H1 (cell line): ENCODE data around the gene SLC39A10. TPM values are rescaled to one million over a fixed set of nuclear protein-coding genes. Genes with fewer than 3 reads are reported as not detected.

Experiments used
- ATF2 ChIP-seq: IDR thresholded peaks from 2 replicates; pipeline ENCODE4 v1.6.1; 2012; ENCODE audit warnings: low read length, inconsistent platforms
- ATF3 ChIP-seq: IDR thresholded peaks from 2 replicates; pipeline ENCODE4 v1.6.1; 2011; ENCODE audit warnings: low read depth, mild to moderate bottlenecking, low read length; ENCODE audit not compliant: insufficient read depth
- BACH1 ChIP-seq: IDR thresholded peaks from 2 replicates; pipeline ENCODE4 v1.6.1; 2012; ENCODE audit warnings: low read length, improper control_type of control experiment
- polyA plus RNA-seq, 7 experiments: library from polyadenylated mRNA; depleted of rRNA in 3 of 7; stranded (reverse) in 5 of 7; unstranded in 2 of 7; fragments of >200 nt in 5 of 7; fragments of 200-250 nt in 2 of 7; gene quantifications; 1 replicate in 5 of 7; 2 replicates in 1 of 7; 4 replicates in 1 of 7; pipeline versions ENCODE4 v1.2.1 to v1.2.3, GENCODE V29; 2011 to 2013; ENCODE audit warnings: missing spikeins in 2 of 7, mixed read lengths in 2 of 7
- total RNA-seq: library from RNA; stranded (reverse); fragmentation: NEBNext Ultra II Directional; extraction: Animal tissue kit (Norgen Biotek cat#: 25700); gene quantifications from 2 replicates; pipeline ENCODE4 v1.2.1, GENCODE V29; 2021

The SLC39A10 gene
- total and polyA plus RNA-seq, 2 of the 8 experiments (the other 6 are each of a cell fraction or from before 2014, with no cell fraction given), result 68.1 to 234 TPM

- TF ChIP-seq ATF2 (no peak), ATF3 (no peak), BACH1 (no peak)
- TF ChIP-seq, all 59 proteins: peak for 0
Measured at GRCh38 chr2:195622966-195623365, 34.1 kb upstream of the SLC39A10 start (continued).
